CD14-positive monocyte (primary cell): Measurements from ENCODE around the gene TBCC. TPM values are rescaled to one million over a fixed set of nuclear protein-coding genes. Genes with fewer than 3 reads are reported as not detected.

Experiments used
- DNase-seq, 3 donors: peaks; one replicate each; pipeline ENCODE4 v3.0.0-alpha.2; 2011 to 2022
- H2AFZ ChIP-seq: 2 replicates; pipeline ENCODE4 v1.6.0; 2012; ENCODE audit warnings: mild to moderate bottlenecking, low read depth, low read length, inconsistent platforms; ENCODE audit not compliant: insufficient read depth, poor library complexity, severe bottlenecking
- H3K27ac ChIP-seq, 2 donors: 1 replicate in 1 of 2; 2 replicates in 1 of 2; pipeline ENCODE4 v1.5.1; 2012 to 2013; ENCODE audit warnings: low read length in 2 of 2, control low read depth in 1 of 2, inconsistent platforms in 1 of 2, low read depth in 1 of 2, mild to moderate bottlenecking in 1 of 2
- H3K27me3 ChIP-seq, 2 donors: one replicate each; pipeline versions ENCODE4 v1.6.0 to v1.6.1; 2011 to 2013; ENCODE audit warnings: low read length in 2 of 2; ENCODE audit not compliant: control insufficient read depth in 2 of 2, insufficient read depth in 2 of 2
- H3K36me3 ChIP-seq, 2 donors: replicated peaks in 1 of 2; 1 replicate in 1 of 2; 2 replicates in 1 of 2; pipeline versions ENCODE4 v1.5.1 to v1.6.1; 2012 to 2013; ENCODE audit warnings: low read length in 2 of 2, control low read depth in 1 of 2, inconsistent platforms in 1 of 2, mild to moderate bottlenecking in 1 of 2; ENCODE audit not compliant: insufficient read depth in 2 of 2, control insufficient read depth in 1 of 2
- H3K4me1 ChIP-seq, 2 donors: 1 replicate in 1 of 2; 2 replicates in 1 of 2; pipeline versions ENCODE4 v1.5.1 to v1.6.1; 2012 to 2013; ENCODE audit warnings: low read length in 2 of 2, control low read depth in 1 of 2, inconsistent platforms in 1 of 2, mild to moderate bottlenecking in 1 of 2, moderate library complexity in 1 of 2; ENCODE audit not compliant: insufficient read depth in 2 of 2, control insufficient read depth in 1 of 2
- H3K4me2 ChIP-seq: replicated peaks from 2 replicates; pipeline ENCODE3; 2012; ENCODE audit warnings: low read length, moderate library complexity, mild to moderate bottlenecking; ENCODE audit not compliant: poor library complexity, severe bottlenecking; ENCODE audit errors: extremely low read depth
- H3K4me3 ChIP-seq, 3 experiments: fragments of 200-600 bp in 1 of 3; sonication (generic) in 1 of 3; replicated peaks in 1 of 3; 1 replicate in 2 of 3; 2 replicates in 1 of 3; pipeline ENCODE4 v1.5.1; 2011 to 2013; ENCODE audit warnings: low read length in 3 of 3, mild to moderate bottlenecking in 3 of 3, control low read depth in 2 of 3, low read depth in 2 of 3, inconsistent platforms in 1 of 3, moderate library complexity in 1 of 3
- H3K79me2 ChIP-seq: 2 replicates; pipeline ENCODE4 v1.6.0; 2012; ENCODE audit warnings: mild to moderate bottlenecking, control low read depth, inconsistent platforms, low read length, moderate library complexity; ENCODE audit not compliant: insufficient read depth
- H3K9ac ChIP-seq: 2 replicates; pipeline ENCODE4 v1.6.0; 2017; ENCODE audit warnings: low read length, mild to moderate bottlenecking; ENCODE audit not compliant: insufficient read depth, poor library complexity, severe bottlenecking
- H3K9me3 ChIP-seq, 2 donors: replicated peaks in 1 of 2; 1 replicate in 1 of 2; 2 replicates in 1 of 2; pipeline versions ENCODE4 v1.5.1 to v1.6.1; 2012 to 2013; ENCODE audit warnings: low read length in 2 of 2, control low read depth in 1 of 2; ENCODE audit not compliant: control insufficient read depth in 1 of 2, insufficient read depth in 1 of 2
- H4K20me1 ChIP-seq: 2 replicates; pipeline ENCODE4 v1.6.0; 2012; ENCODE audit warnings: mild to moderate bottlenecking, low read length, control low read depth, moderate library complexity; ENCODE audit not compliant: insufficient read depth
- H3K27ac Mint-ChIP-seq, 7 donors: one replicate each; pipeline ENCODE4 v1.8.0; 2020; ENCODE audit warnings: mild to moderate bottlenecking in 7 of 7, mixed read lengths in 7 of 7, moderate library complexity in 6 of 7, inconsistent platforms in 2 of 7
- H3K27me3 Mint-ChIP-seq, 3 donors: one replicate each; pipeline ENCODE4 v1.8.0; 2021 to 2022; ENCODE audit warnings: low read depth in 3 of 3, mild to moderate bottlenecking in 3 of 3, mixed read lengths in 3 of 3, moderate library complexity in 3 of 3, inconsistent platforms in 1 of 3
- H3K36me3 Mint-ChIP-seq, 2 donors: one replicate each; pipeline ENCODE4 v1.8.0; 2020; ENCODE audit warnings: mixed read lengths in 2 of 2, inconsistent platforms in 1 of 2, mild to moderate bottlenecking in 1 of 2
- H3K4me1 Mint-ChIP-seq: one replicate; pipeline ENCODE4 v1.8.0; 2020; ENCODE audit warnings: mild to moderate bottlenecking, mixed read lengths
- H3K4me3 Mint-ChIP-seq, 2 donors: one replicate each; pipeline ENCODE4 v1.8.0; 2020; ENCODE audit warnings: mild to moderate bottlenecking in 2 of 2, mixed read lengths in 2 of 2, moderate library complexity in 1 of 2
- H3K9me3 Mint-ChIP-seq, 7 donors: one replicate each; pipeline ENCODE4 v1.8.0; 2020 to 2022; ENCODE audit warnings: mixed read lengths in 7 of 7, mild to moderate bottlenecking in 6 of 7, moderate library complexity in 6 of 7, inconsistent platforms in 2 of 7
- CTCF ChIP-seq: fragments of 200-600 bp; IDR thresholded peaks from one replicate; pipeline ENCODE4 v1.8.0; 2022; ENCODE audit warnings: antibody characterized with exemption, mild to moderate bottlenecking
- WGBS: methylation state at CpG from one replicate; pipeline ENCODE4 v1.1.5; 2013; ENCODE audit warnings: missing lambda C conversion rate; ENCODE audit not compliant: insufficient coverage; 5-methylcytosine and 5-hydroxymethylcytosine counted together
- intact Hi-C, 2 donors: fragments of 100-400 bp; cut with micrococcal nuclease; formaldehyde crosslinking; loops; one replicate each; pipeline versions ENCODE4 v1.15.0 to v1.15.1; 2023
- polyA plus RNA-seq, 3 donors: library from polyadenylated mRNA; depleted of rRNA in 1 of 3; unstranded in 2 of 3; stranded (reverse) in 1 of 3; fragments of 300-500 nt in 2 of 3; fragments of >200 nt in 1 of 3; fragmentation: Illumina TruSeq in 2 of 3; gene quantifications; 1 replicate in 2 of 3; 2 replicates in 1 of 3; pipeline ENCODE4 v1.2.3, GENCODE V29; 2012 to 2021

TBCC gene
- polyA plus RNA-seq, 3 donors, result 19.3 to 31.3 (median 30.7) TPM

- Mint-ChIP-seq H3K36me3 (no peaks in the 10 kb centered on the region), H3K4me1 (peaks cover 11% of the 10 kb centered on the region), H3K27me3 (no peaks in the 10 kb centered on the region), H3K4me3 (peak overlapping the region; percentile 88 to 96), H3K27ac (peak overlapping the region in 6 of 7 donors; percentile 94 to 99 (median 98)), H3K9me3 (peaks cover 0 to 2% (median 0%) of the 10 kb centered on the region in 7 donors)
- peak; percentile 71 to 85 (median 79) for DNase-seq
- peak overlapping the region; percentile 85 for H3K4me2 ChIP-seq
- H3K27me3 ChIP-seq, result no peaks in the 10 kb centered on the region
- H3K27ac ChIP-seq, result peak overlapping the region; percentile 95 to 97
- peaks cover 61% of the 10 kb centered on the region for H3K79me2 ChIP-seq
- under 1% methylated on average over 35 of the region's 51 CpGs for WGBS
- TF ChIP-seq CTCF, result no peak
- intact Hi-C loops, result loop anchor here (2.0 to 10.0 kb wide), 2 partner anchors 36 to 58 kb away; partner anchors contain the start of genes TBCC (in 2 of the 2) and PRPH2 (in 1 of the 2)
- H3K4me3 ChIP-seq, result peak overlapping the region; percentile 90 to 99 (median 97)
- no peaks in the 10 kb centered on the region for H3K9me3 ChIP-seq
- H3K9ac ChIP-seq, result peak overlapping the region; percentile 99
- no peaks in the 10 kb centered on the region for H3K36me3 ChIP-seq
- H2AFZ ChIP-seq, result peak overlapping the region; percentile 57
- H3K4me1 ChIP-seq, result peaks cover 29 to 43% of the 10 kb centered on the region in 2 donors
- H4K20me1 ChIP-seq, result peaks cover 17% of the 10 kb centered on the region
Measured at GRCh38 chr6:42782689-42783176, 36.8 kb upstream of the TBCC start.

- H3K4me3 ChIP-seq, result peak within 1 kb of the TSS; percentile 90 to 99 (median 97)
- DNase-seq, result peak; percentile 59 to 83 (median 69)
- peak within 1 kb of the TSS; percentile 99 for H3K9ac ChIP-seq
- H3K79me2 ChIP-seq, result peaks cover 54% of the 10 kb centered on the region
- no peaks in the 10 kb centered on the region for H3K36me3 ChIP-seq
- under 1% methylated on average over 38 of the region's 70 CpGs for WGBS
- TF ChIP-seq CTCF, result no peak
- Mint-ChIP-seq H3K9me3 (peaks cover 0 to 2% (median 0%) of the 10 kb centered on the region in 7 donors), H3K4me3 (peak within 1 kb of the TSS; percentile 88 to 96), H3K36me3 (no peaks in the 10 kb centered on the region), H3K27ac (peak within 1 kb of the TSS in 6 of 7 donors; percentile 94 to 99 (median 98)), H3K4me1 (peaks cover 17% of the 10 kb centered on the region), H3K27me3 (no peaks in the 10 kb centered on the region)
- peak within 1 kb of the TSS; percentile 85 for H3K4me2 ChIP-seq
- no peaks in the 10 kb centered on the region for H3K9me3 ChIP-seq
- no peaks in the 10 kb centered on the region for H3K27me3 ChIP-seq
- peaks cover 27 to 43% of the 10 kb centered on the region in 2 donors for H3K4me1 ChIP-seq
- peaks cover 10% of the 10 kb centered on the region for H4K20me1 ChIP-seq
- peak within 1 kb of the TSS; percentile 95 to 97 for H3K27ac ChIP-seq
- intact Hi-C loops, result loop anchor here (2.0 to 10.0 kb wide), 2 partner anchors 35 to 57 kb away; partner anchors contain the start of genes TBCC (in 2 of the 2) and PRPH2 (in 1 of the 2)
- peak within 1 kb of the TSS; percentile 57 for H2AFZ ChIP-seq
Measured at GRCh38 chr6:42781796-42782688, 36.1 kb upstream of the TBCC start, which contains the start of gene BICRAL. TSS of gene BICRAL (plus strand) at chr6:42782052. CDS start at chr6:42822023, 39,971 bp downstream.
